ENCODE measurements around the gene TMBIM4. TPM values are rescaled to one million over a fixed set of nuclear protein-coding genes. Genes with fewer than 3 reads are reported as not detected.

Gene TMBIM4
- total RNA-seq, 1 donor from 2014 or later, result 154 TPM

DNA sequence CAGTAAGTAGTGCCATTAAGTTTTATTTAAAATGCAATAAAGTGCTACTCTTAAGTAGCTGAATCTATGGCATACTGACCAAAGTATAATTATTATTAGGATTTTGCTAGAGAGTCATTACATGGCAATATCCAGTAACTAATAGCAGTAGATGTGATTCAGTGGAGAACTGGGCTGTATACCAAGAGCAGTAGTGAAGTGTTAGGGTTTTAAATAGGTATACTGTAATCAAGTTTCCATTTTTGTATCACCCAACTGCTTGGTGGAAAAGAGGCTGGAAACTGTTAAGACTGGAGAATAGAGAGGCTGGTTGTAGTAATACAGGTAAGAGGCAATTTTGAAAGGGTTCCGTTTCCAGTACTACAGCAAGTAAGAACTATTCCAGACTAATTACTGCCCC lies 25.9 kb downstream of the TMBIM4 start:
- intact Hi-C loops (cut with DNase I), result no loop called here
- no peak for TF ChIP-seq CTCF (IDR thresholded peaks at IDR 0.05)
- H3K27me3 ChIP-seq, result no peaks in the 10 kb centered on the region
- H3K9me3 ChIP-seq, result peaks cover 5% of the 10 kb centered on the region
- no peak overlapping the region for H3K27ac ChIP-seq
- DNase-seq (no peak), ATAC-seq (no peak)
- H3K36me3 ChIP-seq, result peaks cover 25% of the 10 kb centered on the region
- no peak overlapping the region for H3K4me3 ChIP-seq
- peaks cover 10% of the 10 kb centered on the region for H3K4me1 ChIP-seq

DNA sequence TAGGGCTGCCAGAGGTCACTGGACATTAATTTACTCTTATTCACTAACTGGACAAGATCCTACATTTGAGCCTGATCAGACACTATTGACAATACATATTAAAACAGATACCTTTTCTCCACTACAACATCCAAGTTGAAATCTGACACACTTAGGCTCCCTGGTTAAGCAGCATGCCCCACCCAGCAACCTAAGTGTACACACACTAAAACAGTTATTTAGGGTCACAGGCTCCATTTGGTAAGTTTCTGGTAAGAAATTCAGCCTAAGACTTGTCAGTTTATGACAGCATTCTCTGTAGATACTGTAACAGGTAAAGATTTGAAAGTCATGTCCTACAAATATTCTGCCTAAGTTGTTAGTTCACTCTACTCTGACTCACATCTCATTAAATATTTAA lies 27.0 kb downstream of the TMBIM4 start:
- Histone ChIP-seq H3K4me3 (no peak overlapping the region), H3K27me3 (no peaks in the 10 kb centered on the region), H3K36me3 (peaks cover 32% of the 10 kb centered on the region), H3K4me1 (peaks cover 10% of the 10 kb centered on the region), H3K9me3 (peaks cover 5% of the 10 kb centered on the region), H3K27ac (no peak overlapping the region)
- DNase-seq, result no peak
- intact Hi-C loops (cut with DNase I), result no loop called here
- TF ChIP-seq CTCF (IDR thresholded peaks at IDR 0.05), result no peak
- no peak for ATAC-seq

DNA sequence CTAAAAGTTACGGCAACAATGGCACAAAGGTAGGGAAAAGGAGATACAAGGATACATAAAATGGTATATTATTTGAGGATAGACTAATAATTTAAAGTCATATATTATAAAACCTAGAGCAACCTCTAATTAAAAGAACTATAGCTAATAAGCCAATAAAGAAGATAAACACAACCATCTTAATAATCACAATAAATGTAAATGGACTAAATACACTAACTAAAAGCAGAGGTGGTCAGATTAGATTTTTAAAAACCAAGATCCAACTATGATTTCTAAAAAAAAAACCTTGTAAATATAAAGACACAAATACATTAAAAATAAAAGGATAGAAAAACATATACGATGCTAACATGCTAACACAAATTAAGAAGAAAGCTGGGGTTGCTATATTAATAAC lies 28.5 kb downstream of the TMBIM4 start:
- Histone ChIP-seq H3K9me3 (peaks cover 5% of the 10 kb centered on the region), H3K4me3 (no peak overlapping the region), H3K27ac (no peak overlapping the region), H3K27me3 (no peaks in the 10 kb centered on the region), H3K4me1 (peaks cover 10% of the 10 kb centered on the region), H3K36me3 (peaks cover 36% of the 10 kb centered on the region)
- TF ChIP-seq CTCF (IDR thresholded peaks at IDR 0.05), result no peak
- intact Hi-C loops (cut with DNase I), result no loop called here
- ATAC-seq (no peak), DNase-seq (no peak)

GRCh38 chr12:66140731-66141130 lies 29.1 kb downstream of the TMBIM4 start:
- TF ChIP-seq CTCF (IDR thresholded peaks at IDR 0.05), result no peak
- intact Hi-C loops (cut with DNase I), result no loop called here
- H3K4me3 ChIP-seq, result no peak overlapping the region
- H3K9me3 ChIP-seq, result peaks cover 5% of the 10 kb centered on the region
- ATAC-seq (no peak), DNase-seq (no peak)
- no peaks in the 10 kb centered on the region for H3K27me3 ChIP-seq
- H3K27ac ChIP-seq, result no peak overlapping the region
- peaks cover 10% of the 10 kb centered on the region for H3K4me1 ChIP-seq
- H3K36me3 ChIP-seq, result peaks cover 40% of the 10 kb centered on the region

GRCh38 chr12:66139328-66139727 lies 30.5 kb downstream of the TMBIM4 start:
- ATAC-seq (no peak), DNase-seq (no peak)
- H3K4me3 ChIP-seq, result no peak overlapping the region
- no peak for TF ChIP-seq CTCF (IDR thresholded peaks at IDR 0.05)
- peaks cover 3% of the 10 kb centered on the region for H3K4me1 ChIP-seq
- H3K27ac ChIP-seq, result no peak overlapping the region
- peaks cover 5% of the 10 kb centered on the region for H3K9me3 ChIP-seq
- H3K36me3 ChIP-seq, result peaks cover 40% of the 10 kb centered on the region
- intact Hi-C loops (cut with DNase I), result no loop called here
- no peaks in the 10 kb centered on the region for H3K27me3 ChIP-seq

GRCh38 chr12:66137937-66138336 lies 31.9 kb downstream of the TMBIM4 start:
- DNase-seq, result no peak
- H3K4me1 ChIP-seq, result no peaks in the 10 kb centered on the region
- peaks cover 40% of the 10 kb centered on the region for H3K36me3 ChIP-seq
- H3K9me3 ChIP-seq, result peaks cover 5% of the 10 kb centered on the region
- H3K4me3 ChIP-seq, result no peak overlapping the region
- ATAC-seq, result no peak
- H3K27ac ChIP-seq, result no peak overlapping the region
- no peak for TF ChIP-seq CTCF (IDR thresholded peaks at IDR 0.05)
- no peaks in the 10 kb centered on the region for H3K27me3 ChIP-seq
- intact Hi-C loops (cut with DNase I), result no loop called here

Data from upper lobe of right lung (tissue), 1 donor.